Spinal cord (tissue), 10 donors: ENCODE data around the gene FRMPD2. TPM values are rescaled to one million over a fixed set of nuclear protein-coding genes. Genes with fewer than 3 reads are reported as not detected.
"Not testable (repeated sequence)": the region's sequence is repeated elsewhere in the genome, so short reads cannot be mapped to it uniquely, and the experiment has no call there.

Experiments
- DNase-seq, 6 donors: peaks; one replicate each; pipeline versions ENCODE4 v3.0.0 to v3.0.0-alpha.2; 2013 to 2015; ENCODE audit warnings: low spot score in 6 of 6, low read depth in 4 of 6
- H3K27ac ChIP-seq: one replicate; pipeline ENCODE4 v1.5.1; 2013; ENCODE audit warnings: low read depth, low read length, control low read depth
- H3K27me3 ChIP-seq: one replicate; pipeline ENCODE4 v1.6.1; 2013; ENCODE audit warnings: low read length; ENCODE audit not compliant: control insufficient read depth, insufficient read depth
- H3K36me3 ChIP-seq: one replicate; pipeline ENCODE4 v1.6.1; 2013; ENCODE audit warnings: low read length; ENCODE audit not compliant: control insufficient read depth, insufficient read depth
- H3K4me1 ChIP-seq: one replicate; pipeline ENCODE4 v1.6.1; 2013; ENCODE audit warnings: low read length; ENCODE audit not compliant: control insufficient read depth, insufficient read depth
- H3K4me3 ChIP-seq: one replicate; pipeline ENCODE4 v1.5.1; 2013; ENCODE audit warnings: low read depth, low read length, control low read depth
- H3K9me3 ChIP-seq: one replicate; pipeline ENCODE4 v1.6.1; 2013; ENCODE audit warnings: low read length; ENCODE audit not compliant: control insufficient read depth, insufficient read depth
- WGBS: methylation state at CpG from one replicate; pipeline ENCODE4 v1.1.5; 2013; ENCODE audit warnings: missing lambda C conversion rate; ENCODE audit not compliant: insufficient coverage; 5-methylcytosine and 5-hydroxymethylcytosine counted together
- polyA plus RNA-seq, 2 donors: library from polyadenylated mRNA; unstranded; fragments of 120-200 nt; gene quantifications; one replicate each; pipeline ENCODE4 v1.2.1, GENCODE V29; 2013; ENCODE audit not compliant: insufficient read length in 2 of 2
- total RNA-seq, 2 donors: library from RNA; depleted of rRNA in 1 of 2; stranded (reverse); fragments of 120-200 nt in 1 of 2; fragments of >200 nt in 1 of 2; gene quantifications; one replicate each; pipeline versions ENCODE4 v1.2.3 to v1.2.4, GENCODE V29; 2013 to 2014
- donor health status: healthy.

Gene FRMPD2
- total and polyA plus RNA-seq, 4 donors: 5.5 to 14.9 (median 14.1) TPM

DNA sequence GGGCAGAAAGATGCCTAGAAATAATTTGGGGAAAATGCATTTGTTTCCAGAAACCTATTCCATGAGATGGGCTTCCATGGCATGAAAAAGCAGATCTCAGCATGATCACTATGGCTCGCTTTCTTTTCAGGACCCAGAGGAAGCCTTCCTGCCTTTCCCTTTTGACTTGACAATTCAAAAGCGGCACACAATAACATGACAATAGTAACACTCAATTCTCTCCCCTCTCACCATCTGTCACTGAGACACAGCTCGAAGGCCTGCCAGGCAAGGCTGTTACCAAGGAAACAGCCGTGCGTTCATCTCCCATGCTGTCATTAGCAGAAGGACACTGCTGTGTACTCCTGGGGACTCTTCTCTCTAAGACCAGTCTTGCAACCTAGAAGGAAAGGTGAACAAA is 101.8 kb downstream of the FRMPD2 start:
- 8% methylated on average over 2 of the region's 5 CpGs for WGBS
- not testable (repeated sequence) for H3K27me3 ChIP-seq, H3K4me1 ChIP-seq, H3K9me3 ChIP-seq, H3K36me3 ChIP-seq, H3K27ac ChIP-seq, H3K4me3 ChIP-seq
- peak in 2 of 6 donors; percentile 38 to 90 for DNase-seq

DNA sequence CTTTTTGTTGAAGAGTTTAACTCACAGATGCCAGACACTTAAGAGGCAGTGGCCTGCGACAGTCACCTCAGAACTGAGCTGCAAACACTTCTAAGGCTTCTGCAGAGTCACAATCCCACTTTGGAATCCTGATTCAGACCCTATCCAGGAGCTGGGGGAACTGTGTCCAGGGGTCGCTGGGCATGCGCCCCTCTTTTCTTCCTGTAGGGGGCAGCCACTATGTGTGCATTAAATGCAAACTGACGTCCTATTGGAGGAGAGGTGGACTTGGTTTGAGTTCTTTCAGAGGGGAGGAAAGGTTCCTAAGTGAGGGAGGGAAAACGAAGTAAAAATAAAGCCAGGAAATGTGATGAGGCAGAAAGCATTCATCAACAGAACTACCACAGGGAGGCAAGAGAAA is 113.8 kb downstream of the FRMPD2 start:
- WGBS: no CpG with 5 or more reads among the region's 5 CpGs
- not testable (repeated sequence) for H3K4me3 ChIP-seq, H3K27ac ChIP-seq, H3K9me3 ChIP-seq, DNase-seq, H3K4me1 ChIP-seq, H3K36me3 ChIP-seq, H3K27me3 ChIP-seq

DNA sequence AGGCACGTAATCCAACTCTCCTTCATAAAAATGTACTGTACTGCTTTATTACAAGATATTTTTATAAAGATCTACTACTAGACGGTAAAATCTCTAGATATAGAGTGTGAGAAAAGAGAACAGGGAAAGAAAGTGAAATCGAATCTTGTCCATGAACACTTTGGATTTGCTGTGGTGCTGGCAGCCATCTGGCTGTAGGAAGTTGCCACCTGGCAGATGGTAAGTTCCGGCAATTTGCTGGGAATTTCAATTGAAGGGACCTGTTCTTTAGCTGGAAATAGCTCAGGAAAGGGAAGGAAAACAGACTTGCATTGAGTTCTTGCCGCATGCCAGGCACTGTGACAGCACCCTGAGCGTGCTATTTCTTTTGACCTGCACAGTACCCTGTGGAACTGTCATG is 114.3 kb downstream of the FRMPD2 start:
- not testable (repeated sequence) for H3K36me3 ChIP-seq, H3K9me3 ChIP-seq, H3K4me3 ChIP-seq, H3K4me1 ChIP-seq, H3K27me3 ChIP-seq, H3K27ac ChIP-seq
- WGBS: 69% methylated on average over 2 of the region's 6 CpGs
- DNase-seq: peak in 2 of 6 donors; percentile 37 to 86

DNA sequence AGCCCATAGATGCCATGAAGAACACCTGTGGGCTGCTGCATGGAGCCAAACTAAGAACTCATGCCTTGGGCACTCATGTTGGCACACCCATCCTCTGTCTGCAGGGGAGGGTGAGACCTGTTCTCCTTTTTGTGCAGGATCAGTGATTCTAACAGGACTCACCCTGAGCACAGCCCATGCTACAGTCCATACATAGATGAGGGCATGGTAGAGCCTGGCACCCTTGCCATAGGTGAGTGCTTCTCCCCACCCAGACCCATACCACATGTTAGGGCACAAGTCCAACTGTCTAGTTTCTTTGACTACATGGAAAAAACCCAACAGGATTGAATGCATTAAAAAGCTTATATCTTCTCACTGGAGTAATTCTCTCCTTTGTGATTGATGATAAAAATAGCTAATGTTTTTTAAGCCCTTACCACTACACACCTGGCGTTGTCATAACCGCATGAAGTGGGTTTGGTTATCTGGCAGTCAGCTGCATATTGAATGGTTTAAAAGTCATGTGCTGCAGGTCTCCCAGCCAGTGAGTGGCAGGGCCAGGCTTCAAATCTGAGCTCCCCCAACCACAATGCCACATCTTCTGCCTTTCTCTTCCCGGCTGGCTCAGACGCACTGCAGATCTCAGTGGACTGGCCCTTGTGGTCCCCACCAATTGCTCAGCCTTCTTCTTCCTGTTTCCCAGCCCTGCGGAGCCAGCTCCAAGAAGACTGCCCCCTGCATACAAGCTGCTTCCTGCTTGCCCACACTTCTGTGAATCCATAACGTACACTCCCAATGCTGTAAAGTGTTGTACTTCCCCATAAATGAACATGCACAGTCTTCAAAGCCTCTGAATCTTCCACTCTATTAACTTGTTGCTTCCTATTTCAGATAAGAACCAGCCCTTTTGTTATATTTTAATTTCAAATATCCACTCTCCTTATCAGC is 120.0 kb downstream of the FRMPD2 start:
- not testable (repeated sequence) for H3K27ac ChIP-seq, H3K9me3 ChIP-seq, H3K27me3 ChIP-seq, DNase-seq, H3K36me3 ChIP-seq, H3K4me3 ChIP-seq, H3K4me1 ChIP-seq
- no CpG with 5 or more reads among the region's 6 CpGs for WGBS

DNA sequence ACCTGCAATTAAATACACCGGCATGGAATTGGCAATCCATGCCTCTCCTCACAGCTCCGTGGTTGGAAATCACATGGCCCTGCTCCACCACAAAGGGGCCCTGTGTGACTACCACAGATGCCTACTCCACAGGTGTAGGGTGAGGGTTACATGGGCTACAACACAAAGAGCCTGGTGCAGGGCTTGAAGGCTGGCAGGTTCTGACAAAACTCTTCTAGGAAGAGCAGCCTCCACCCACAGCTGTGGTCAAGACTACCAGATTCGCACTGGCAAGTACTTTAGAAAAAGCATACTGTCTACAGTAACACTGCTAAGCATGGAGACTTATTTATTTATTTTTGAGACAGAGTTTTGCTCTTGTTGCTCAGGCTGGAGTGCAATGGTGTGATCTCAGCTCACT is 126.9 kb downstream of the FRMPD2 start:
- not testable (repeated sequence) for DNase-seq, H3K9me3 ChIP-seq, H3K36me3 ChIP-seq, H3K27me3 ChIP-seq, H3K4me1 ChIP-seq, H3K27ac ChIP-seq, H3K4me3 ChIP-seq
- no CpG with 5 or more reads among the region's 3 CpGs for WGBS

DNA sequence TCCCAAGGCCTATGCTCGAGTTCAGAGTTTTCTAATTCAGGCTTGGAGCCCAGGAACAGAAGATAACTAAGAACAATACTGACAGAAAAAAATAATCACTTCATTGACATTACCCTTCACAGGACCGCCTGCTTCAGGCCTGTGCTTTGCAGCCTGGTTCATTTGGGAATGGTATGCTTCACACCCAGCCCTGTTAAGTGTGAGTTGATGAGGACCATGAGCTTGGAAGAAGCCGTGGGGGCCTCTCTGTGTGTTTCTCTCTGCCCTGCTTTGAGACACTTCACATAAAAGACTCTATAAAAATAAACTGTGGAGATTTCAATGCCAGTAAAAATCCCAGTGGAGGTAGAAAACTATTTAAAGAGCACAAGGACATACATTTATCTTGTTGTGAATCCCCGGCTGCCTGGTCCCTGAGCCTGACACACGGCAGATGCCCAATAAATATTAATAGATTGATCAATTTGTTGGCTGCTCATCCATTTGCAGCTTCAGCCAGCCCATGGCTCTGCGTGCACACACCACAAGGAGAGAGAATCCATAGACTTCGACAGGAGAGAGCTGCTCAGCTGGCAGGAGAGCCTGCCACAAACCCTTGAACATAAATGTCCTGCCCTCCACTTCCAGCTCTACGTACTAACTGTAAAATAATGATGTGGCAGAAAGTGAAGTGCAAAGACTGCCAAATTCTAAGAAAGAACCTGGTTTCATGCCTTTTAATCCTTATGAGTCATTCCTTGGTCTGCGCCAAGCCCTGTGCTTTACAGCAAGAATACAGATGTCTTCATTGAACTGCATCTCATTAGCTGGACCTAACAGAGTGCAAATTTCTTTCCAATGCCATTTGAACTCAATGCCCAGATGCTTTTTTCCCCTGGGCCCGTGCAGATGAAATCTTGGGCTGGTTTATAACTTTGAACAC is 130.5 kb downstream of the FRMPD2 start:
- not testable (repeated sequence) for H3K36me3 ChIP-seq, H3K4me3 ChIP-seq, H3K9me3 ChIP-seq, H3K27ac ChIP-seq, H3K4me1 ChIP-seq, H3K27me3 ChIP-seq, DNase-seq
- no CpG with 5 or more reads among the region's 10 CpGs for WGBS

DNA sequence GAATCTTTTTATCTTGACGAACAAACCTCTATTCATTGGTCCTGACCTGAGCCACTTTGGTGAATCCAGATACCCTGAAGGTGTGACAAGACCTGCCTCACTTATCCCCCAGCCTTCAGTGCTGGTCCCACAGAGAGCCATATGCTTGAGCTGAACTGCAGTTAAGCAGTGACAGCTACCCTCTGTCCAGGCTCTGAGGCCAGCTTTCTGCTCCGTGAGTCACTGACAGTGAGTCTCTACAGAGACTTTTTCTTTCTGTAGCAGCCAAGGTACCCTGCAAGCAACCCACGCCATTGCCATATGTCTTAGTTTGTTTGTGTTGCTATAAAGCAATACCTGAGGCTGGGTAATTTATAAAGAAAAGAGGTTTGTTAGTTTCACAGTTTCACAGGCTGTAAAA is 133.5 kb downstream of the FRMPD2 start:
- H3K27me3 ChIP-seq, H3K4me3 ChIP-seq, DNase-seq, H3K4me1 ChIP-seq, H3K36me3 ChIP-seq, H3K27ac ChIP-seq, H3K9me3 ChIP-seq: not testable (repeated sequence)
- no CpG with 5 or more reads among the region's 3 CpGs for WGBS

DNA sequence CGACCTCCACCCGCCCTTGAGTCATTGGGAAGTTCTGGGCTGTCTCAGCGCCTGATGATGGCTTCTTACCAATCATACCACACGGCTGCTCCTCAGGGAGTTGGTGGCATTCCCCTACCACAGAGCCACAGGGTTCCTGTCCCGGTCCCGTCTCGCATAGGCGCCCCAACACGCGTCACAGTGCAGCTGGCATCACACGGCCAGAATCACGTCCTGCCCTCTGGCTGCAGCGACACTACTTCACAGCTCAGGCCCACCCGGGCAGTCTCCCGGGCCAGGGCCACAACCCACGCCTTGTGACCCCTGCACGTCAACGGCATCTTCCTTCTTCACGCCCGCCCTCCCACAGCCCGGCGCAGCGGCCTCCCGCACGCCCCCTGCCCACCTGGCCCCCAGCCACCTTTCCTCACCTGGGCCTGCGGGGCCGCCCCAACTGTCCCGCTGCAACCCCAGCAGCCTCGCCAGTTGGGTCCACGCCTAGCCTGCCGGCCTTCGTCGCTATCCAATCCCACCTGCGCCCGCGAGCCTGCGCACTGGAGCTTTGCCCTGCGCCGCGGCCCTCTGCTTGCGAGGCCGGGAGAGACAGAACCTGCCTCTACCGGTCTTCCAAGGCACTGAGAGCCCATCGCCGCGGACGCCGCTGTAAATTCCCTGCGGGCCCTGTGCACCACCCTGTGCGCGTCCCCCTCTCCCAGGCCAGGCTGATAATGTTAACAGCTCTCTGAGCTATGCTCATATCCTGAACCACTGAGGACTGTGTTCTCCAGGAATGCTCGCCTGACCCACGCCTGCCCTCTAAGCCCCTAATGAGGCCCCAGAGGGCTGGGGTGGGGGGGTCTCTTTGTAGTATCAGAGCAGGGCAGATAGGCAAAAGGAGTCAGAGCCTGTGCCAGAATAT is 134.3 kb downstream of the FRMPD2 start:
- H3K4me1 ChIP-seq, H3K4me3 ChIP-seq, H3K27ac ChIP-seq, H3K9me3 ChIP-seq, DNase-seq, H3K27me3 ChIP-seq, H3K36me3 ChIP-seq: not testable (repeated sequence)
- WGBS: 52% methylated on average over 17 of the region's 53 CpGs

DNA sequence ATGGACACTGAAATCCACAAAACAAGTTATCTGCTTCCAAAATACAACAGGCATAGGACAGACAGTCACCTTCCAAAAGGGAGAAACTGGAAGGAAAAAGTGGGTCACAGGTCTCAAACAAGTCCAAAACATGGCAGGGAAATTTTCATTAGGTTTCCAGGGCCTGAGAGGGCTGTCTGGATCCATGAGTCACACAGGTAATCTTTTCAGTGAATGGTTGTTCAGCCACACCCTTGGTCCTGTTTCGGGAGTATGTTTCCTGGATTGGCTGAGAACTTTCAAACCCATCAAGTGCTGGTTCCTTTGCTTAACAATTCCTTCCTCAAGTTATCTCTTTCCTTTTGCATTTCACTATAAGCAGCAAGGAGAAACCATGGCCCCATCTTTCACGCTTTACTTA is 145.5 kb downstream of the FRMPD2 start:
- not testable (repeated sequence) for H3K4me1 ChIP-seq, H3K27ac ChIP-seq, DNase-seq, H3K27me3 ChIP-seq, H3K36me3 ChIP-seq, H3K4me3 ChIP-seq, H3K9me3 ChIP-seq
- no CpG with 5 or more reads among the region's 2 CpGs for WGBS
